ENCODE data around the gene PALLD. TPM values are rescaled to one million over a fixed set of nuclear protein-coding genes. Genes with fewer than 3 reads are reported as not detected.

Gene PALLD
- total RNA-seq, 1 donor from 2014 or later = 16.4 TPM

GRCh38 chr4:168859888-168860694, 363.2 kb downstream of the PALLD start:
- no peak overlapping the region for H3K4me3 Mint-ChIP-seq (ENCODE audit: unreplicated experiment)
- no peak for DNase-seq (ENCODE audit: low spot score)
- no peaks in the 10 kb centered on the region for H3K36me3 Mint-ChIP-seq (ENCODE audit: low read depth, unreplicated experiment)
- H3K4me1 Mint-ChIP-seq (ENCODE audit: unreplicated experiment) = no peaks in the 10 kb centered on the region
- H3K27ac Mint-ChIP-seq (ENCODE audit: unreplicated experiment) = no peak overlapping the region
- H3K27me3 Mint-ChIP-seq (ENCODE audit: unreplicated experiment) = peaks cover 1% of the 10 kb centered on the region
- H3K9me3 Mint-ChIP-seq (ENCODE audit: unreplicated experiment) = no peaks in the 10 kb centered on the region
- TF ChIP-seq, protein P1, sequence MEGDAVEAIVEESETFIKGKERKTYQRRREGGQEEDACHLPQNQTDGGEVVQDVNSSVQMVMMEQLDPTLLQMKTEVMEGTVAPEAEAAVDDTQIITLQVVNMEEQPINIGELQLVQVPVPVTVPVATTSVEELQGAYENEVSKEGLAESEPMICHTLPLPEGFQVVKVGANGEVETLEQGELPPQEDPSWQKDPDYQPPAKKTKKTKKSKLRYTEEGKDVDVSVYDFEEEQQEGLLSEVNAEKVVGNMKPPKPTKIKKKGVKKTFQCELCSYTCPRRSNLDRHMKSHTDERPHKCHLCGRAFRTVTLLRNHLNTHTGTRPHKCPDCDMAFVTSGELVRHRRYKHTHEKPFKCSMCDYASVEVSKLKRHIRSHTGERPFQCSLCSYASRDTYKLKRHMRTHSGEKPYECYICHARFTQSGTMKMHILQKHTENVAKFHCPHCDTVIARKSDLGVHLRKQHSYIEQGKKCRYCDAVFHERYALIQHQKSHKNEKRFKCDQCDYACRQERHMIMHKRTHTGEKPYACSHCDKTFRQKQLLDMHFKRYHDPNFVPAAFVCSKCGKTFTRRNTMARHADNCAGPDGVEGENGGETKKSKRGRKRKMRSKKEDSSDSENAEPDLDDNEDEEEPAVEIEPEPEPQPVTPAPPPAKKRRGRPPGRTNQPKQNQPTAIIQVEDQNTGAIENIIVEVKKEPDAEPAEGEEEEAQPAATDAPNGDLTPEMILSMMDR (IDR thresholded peaks at IDR 0.05; ENCODE audit: unreplicated experiment) = no peak

DNA sequence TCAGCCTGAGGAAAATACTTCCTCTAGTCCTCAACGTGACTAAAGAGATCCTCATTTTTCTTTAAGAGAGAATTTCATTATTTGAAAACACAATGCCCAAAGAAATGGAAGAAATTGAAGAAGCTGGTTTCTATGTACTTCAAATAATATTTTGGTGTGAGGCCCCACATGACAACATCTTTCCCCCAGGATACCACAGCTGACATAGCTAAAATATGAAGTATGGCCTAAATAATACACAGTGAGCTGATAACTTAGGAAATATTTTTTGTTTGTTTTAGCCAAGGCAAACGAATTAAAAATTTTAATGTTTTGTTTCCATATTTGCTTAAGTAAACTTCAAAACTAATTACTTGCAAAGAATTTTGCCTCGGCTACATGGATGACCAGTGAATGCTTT, 364.0 kb downstream of the PALLD start:
- Mint-ChIP-seq H3K36me3 (ENCODE audit: low read depth, unreplicated experiment) (no peaks in the 10 kb centered on the region), H3K27me3 (ENCODE audit: unreplicated experiment) (peaks cover 1% of the 10 kb centered on the region), H3K27ac (ENCODE audit: unreplicated experiment) (no peak overlapping the region), H3K4me3 (ENCODE audit: unreplicated experiment) (no peak overlapping the region), H3K4me1 (ENCODE audit: unreplicated experiment) (no peaks in the 10 kb centered on the region), H3K9me3 (ENCODE audit: unreplicated experiment) (no peaks in the 10 kb centered on the region)
- TF ChIP-seq, protein P1 (IDR thresholded peaks at IDR 0.05; ENCODE audit: unreplicated experiment) = no peak
- DNase-seq (ENCODE audit: low spot score) = no peak

- H3K9me3 Mint-ChIP-seq (ENCODE audit: unreplicated experiment) = no peaks in the 10 kb centered on the region
- peaks cover 1% of the 10 kb centered on the region for H3K27me3 Mint-ChIP-seq (ENCODE audit: unreplicated experiment)
- DNase-seq (ENCODE audit: low spot score) = no peak
- TF ChIP-seq, protein P1 (IDR thresholded peaks at IDR 0.05; ENCODE audit: unreplicated experiment) = no peak
- no peaks in the 10 kb centered on the region for H3K36me3 Mint-ChIP-seq (ENCODE audit: low read depth, unreplicated experiment)
- H3K4me1 Mint-ChIP-seq (ENCODE audit: unreplicated experiment) = peaks cover 7% of the 10 kb centered on the region
- H3K4me3 Mint-ChIP-seq (ENCODE audit: unreplicated experiment) = no peak overlapping the region
- H3K27ac Mint-ChIP-seq (ENCODE audit: unreplicated experiment) = peak overlapping the region; percentile 17
These were observed 367.1 kb downstream of the PALLD start for GRCh38 chr4:168863719-168864647.

- no peaks in the 10 kb centered on the region for H3K9me3 Mint-ChIP-seq (ENCODE audit: unreplicated experiment)
- H3K27ac Mint-ChIP-seq (ENCODE audit: unreplicated experiment) = no peak overlapping the region
- H3K36me3 Mint-ChIP-seq (ENCODE audit: low read depth, unreplicated experiment) = no peaks in the 10 kb centered on the region
- H3K4me1 Mint-ChIP-seq (ENCODE audit: unreplicated experiment) = peaks cover 11% of the 10 kb centered on the region
- TF ChIP-seq, protein P1 (IDR thresholded peaks at IDR 0.05; ENCODE audit: unreplicated experiment) = no peak
- peaks cover 1% of the 10 kb centered on the region for H3K27me3 Mint-ChIP-seq (ENCODE audit: unreplicated experiment)
- no peak for DNase-seq (ENCODE audit: low spot score)
- H3K4me3 Mint-ChIP-seq (ENCODE audit: unreplicated experiment) = no peak overlapping the region
These were observed 368.1 kb downstream of the PALLD start for GRCh38 chr4:168864821-168865541.
